ENCODE data around the gene LEMD2.

Gene LEMD2

DNA sequence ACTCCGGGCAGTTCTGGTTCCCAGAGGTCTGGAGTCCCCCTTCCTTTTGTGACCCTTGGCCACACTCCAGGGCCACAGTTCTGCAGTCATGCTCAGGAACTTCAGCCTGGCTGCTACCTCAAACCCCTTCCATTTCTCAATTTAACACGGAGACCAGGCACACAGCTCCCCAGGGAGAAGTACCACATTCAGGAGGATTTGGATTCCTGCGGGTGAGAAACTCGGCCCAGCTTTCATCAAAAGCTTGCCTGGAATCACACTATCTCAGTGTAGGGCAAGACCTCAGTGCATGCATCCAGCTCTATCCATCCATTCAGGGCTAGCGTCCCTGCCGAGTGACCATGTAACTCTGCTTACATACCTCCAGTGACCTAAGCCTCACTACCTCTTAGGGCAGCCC, 25.4 kb downstream of the LEMD2 start:
- Histone ChIP-seq H3K27ac (no peak overlapping the region), H3K4me3 (ENCODE audit: low read depth in 1 of 2, low read length in 1 of 2) (no peak overlapping the region), H3K36me3 (no peaks in the 10 kb centered on the region), H3K9me3 (no peaks in the 10 kb centered on the region), H3K27me3 (peaks cover 11% of the 10 kb centered on the region), H3K4me1 (ENCODE audit: control insufficient read depth in 1 of 2, insufficient read depth in 1 of 2, low read depth in 1 of 2, low read length in 1 of 2) (no peaks in the 10 kb centered on the region)
- TF ChIP-seq, protein P1, sequence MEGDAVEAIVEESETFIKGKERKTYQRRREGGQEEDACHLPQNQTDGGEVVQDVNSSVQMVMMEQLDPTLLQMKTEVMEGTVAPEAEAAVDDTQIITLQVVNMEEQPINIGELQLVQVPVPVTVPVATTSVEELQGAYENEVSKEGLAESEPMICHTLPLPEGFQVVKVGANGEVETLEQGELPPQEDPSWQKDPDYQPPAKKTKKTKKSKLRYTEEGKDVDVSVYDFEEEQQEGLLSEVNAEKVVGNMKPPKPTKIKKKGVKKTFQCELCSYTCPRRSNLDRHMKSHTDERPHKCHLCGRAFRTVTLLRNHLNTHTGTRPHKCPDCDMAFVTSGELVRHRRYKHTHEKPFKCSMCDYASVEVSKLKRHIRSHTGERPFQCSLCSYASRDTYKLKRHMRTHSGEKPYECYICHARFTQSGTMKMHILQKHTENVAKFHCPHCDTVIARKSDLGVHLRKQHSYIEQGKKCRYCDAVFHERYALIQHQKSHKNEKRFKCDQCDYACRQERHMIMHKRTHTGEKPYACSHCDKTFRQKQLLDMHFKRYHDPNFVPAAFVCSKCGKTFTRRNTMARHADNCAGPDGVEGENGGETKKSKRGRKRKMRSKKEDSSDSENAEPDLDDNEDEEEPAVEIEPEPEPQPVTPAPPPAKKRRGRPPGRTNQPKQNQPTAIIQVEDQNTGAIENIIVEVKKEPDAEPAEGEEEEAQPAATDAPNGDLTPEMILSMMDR (IDR thresholded peaks at IDR 0.05): no peak

- TF ChIP-seq, protein P1 (IDR thresholded peaks at IDR 0.05): no peak
- no peaks in the 10 kb centered on the region for H3K9me3 ChIP-seq
- H3K27me3 ChIP-seq: peaks cover 11% of the 10 kb centered on the region
- no peaks in the 10 kb centered on the region for H3K4me1 ChIP-seq (ENCODE audit: control insufficient read depth in 1 of 2, insufficient read depth in 1 of 2, low read depth in 1 of 2, low read length in 1 of 2)
- no peak overlapping the region for H3K27ac ChIP-seq
- H3K4me3 ChIP-seq (ENCODE audit: low read depth in 1 of 2, low read length in 1 of 2): no peak overlapping the region
- H3K36me3 ChIP-seq: no peaks in the 10 kb centered on the region
Observed at GRCh38 chr6:33762713-33763112, 26.2 kb downstream of the LEMD2 start.

GRCh38 chr6:33761922-33762629, 26.9 kb downstream of the LEMD2 start:
- H3K4me3 ChIP-seq (ENCODE audit: low read depth in 1 of 2, low read length in 1 of 2): no peak overlapping the region
- no peak overlapping the region for H3K27ac ChIP-seq

GRCh38 chr6:33761581-33761921, 27.4 kb downstream of the LEMD2 start:
- TF ChIP-seq, protein P1 (IDR thresholded peaks at IDR 0.05): no peak
- H3K27ac ChIP-seq: no peak overlapping the region

More at GRCh38 chr6:33761922-33762629, 26.9 kb downstream of the LEMD2 start:
- H3K27me3 ChIP-seq: peaks cover 11% of the 10 kb centered on the region
- no peaks in the 10 kb centered on the region for H3K4me1 ChIP-seq (ENCODE audit: control insufficient read depth in 1 of 2, insufficient read depth in 1 of 2, low read depth in 1 of 2, low read length in 1 of 2)
- no peaks in the 10 kb centered on the region for H3K9me3 ChIP-seq
- TF ChIP-seq, protein P1 (IDR thresholded peaks at IDR 0.05): no peak
- no peaks in the 10 kb centered on the region for H3K36me3 ChIP-seq

DNA sequence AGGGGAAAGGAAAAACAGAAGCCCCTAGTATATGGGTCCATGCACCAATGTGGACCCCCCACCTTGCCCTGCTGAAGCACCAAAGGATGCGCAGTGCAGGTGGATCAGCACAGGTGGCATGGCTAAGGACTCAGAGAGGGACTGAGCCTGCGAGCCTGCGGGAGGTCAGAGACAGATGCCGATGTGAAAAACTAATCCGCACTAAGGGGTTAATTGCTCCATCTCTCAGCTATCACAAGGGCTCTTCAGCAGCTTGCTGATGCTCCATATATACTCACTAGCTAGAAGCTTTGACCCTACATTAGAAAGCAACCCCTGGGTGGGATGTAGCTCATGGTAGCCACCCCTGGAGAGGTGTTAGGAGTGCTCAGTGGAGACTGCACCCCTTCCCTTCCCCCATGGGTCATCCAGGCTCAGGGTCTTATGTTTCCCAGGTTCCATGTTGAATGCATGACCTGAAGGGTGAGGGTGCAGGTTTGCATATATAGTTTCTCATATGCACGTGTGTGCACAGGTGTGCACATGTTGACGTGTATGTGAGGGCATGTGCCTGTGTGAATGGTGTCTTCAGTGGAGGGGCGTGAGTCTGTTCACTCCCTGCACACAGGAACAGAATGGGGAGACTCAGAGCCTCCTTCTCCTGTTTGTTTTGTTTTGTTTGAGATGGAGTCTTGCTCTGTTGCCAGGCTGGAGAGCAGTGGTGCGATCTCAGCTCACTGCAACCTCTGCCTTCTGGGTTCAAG, 28.9 kb downstream of the LEMD2 start:
- TF ChIP-seq, protein P1 (IDR thresholded peaks at IDR 0.05): no peak
- no peak overlapping the region for H3K4me3 ChIP-seq (ENCODE audit: low read depth in 1 of 2, low read length in 1 of 2)
- no peaks in the 10 kb centered on the region for H3K4me1 ChIP-seq (ENCODE audit: control insufficient read depth in 1 of 2, insufficient read depth in 1 of 2, low read depth in 1 of 2, low read length in 1 of 2)
- H3K27ac ChIP-seq: no peak overlapping the region
- no peaks in the 10 kb centered on the region for H3K36me3 ChIP-seq
- H3K9me3 ChIP-seq: no peaks in the 10 kb centered on the region
- H3K27me3 ChIP-seq: peaks cover 6% of the 10 kb centered on the region

More at GRCh38 chr6:33761581-33761921, 27.4 kb downstream of the LEMD2 start:
- Histone ChIP-seq H3K27me3 (peaks cover 9% of the 10 kb centered on the region), H3K9me3 (no peaks in the 10 kb centered on the region), H3K36me3 (no peaks in the 10 kb centered on the region), H3K4me3 (ENCODE audit: low read depth in 1 of 2, low read length in 1 of 2) (no peak overlapping the region), H3K4me1 (ENCODE audit: control insufficient read depth in 1 of 2, insufficient read depth in 1 of 2, low read depth in 1 of 2, low read length in 1 of 2) (no peaks in the 10 kb centered on the region)
